Omental fat pad (tissue), 4 donors: ENCODE measurements around the gene ZNF521. TPM values are rescaled to one million over a fixed set of nuclear protein-coding genes. Genes with fewer than 3 reads are reported as not detected.

ENCODE experiments used
- ATAC-seq: fragments of 150-250 bp; one replicate; pipeline ENCODE4 v1.9.1; 2016; ENCODE audit warnings: mild to moderate bottlenecking, moderate library complexity; ENCODE audit not compliant: low FRiP score
- DNase-seq: peaks from one replicate; pipeline ENCODE4 v3.0.0-alpha.2; 2019; ENCODE audit warnings: low spot score
- CTCF ChIP-seq, 3 donors: fragments of 450-650 bp; IDR thresholded peaks; one replicate each; pipeline ENCODE4 v1.5.1; 2016 to 2017; ENCODE audit warnings: antibody characterized with exemption in 3 of 3, mild to moderate bottlenecking in 3 of 3, moderate library complexity in 2 of 3
- total RNA-seq, 4 donors: library from RNA; depleted of rRNA; stranded (reverse); fragments of >200 nt; gene quantifications; one replicate each; pipeline ENCODE4 v1.1.0, GENCODE V29; 2016

The ZNF521 gene
- total RNA-seq, 4 donors from 2014 or later = 15.0 to 79.9 (median 28.1) TPM

- peak; percentile 21 for ATAC-seq
- DNase-seq = no peak
Measured at GRCh38 chr18:25284861-25285550, 67.0 kb downstream of the ZNF521 start.

GRCh38 chr18:25284281-25284680 is 67.7 kb downstream of the ZNF521 start:
- ATAC-seq = peak; percentile 12
- DNase-seq = no peak
- TF ChIP-seq CTCF (IDR thresholded peaks at IDR 0.05) = no peak

More at GRCh38 chr18:25284861-25285550, 67.0 kb downstream of the ZNF521 start:
- TF ChIP-seq CTCF (IDR thresholded peaks at IDR 0.05) = no peak

GRCh38 chr18:25283781-25284180 is 68.2 kb downstream of the ZNF521 start:
- DNase-seq = no peak
- no peak for ATAC-seq
- no peak for TF ChIP-seq CTCF (IDR thresholded peaks at IDR 0.05)

GRCh38 chr18:25282896-25283703 is 68.9 kb downstream of the ZNF521 start:
- ATAC-seq (no peak), DNase-seq (no peak)
- no peak for TF ChIP-seq CTCF (IDR thresholded peaks at IDR 0.05)

GRCh38 chr18:25282282-25282681 is 69.7 kb downstream of the ZNF521 start:
- ATAC-seq = no peak
- no peak for TF ChIP-seq CTCF (IDR thresholded peaks at IDR 0.05)
- DNase-seq = no peak

- no peak for TF ChIP-seq CTCF (IDR thresholded peaks at IDR 0.05)
- DNase-seq = no peak
Measured at GRCh38 chr18:25281556-25281955, 70.4 kb downstream of the ZNF521 start.

More at GRCh38 chr18:25281556-25281955, 70.4 kb downstream of the ZNF521 start:
- ATAC-seq = no peak
